Peyer's patch (tissue), 4 donors: Measurements from ENCODE around the gene PPP1R15A.

Experiments used
- POLR2A ChIP-seq, 2 donors: fragments of 450-650 bp; IDR thresholded peaks; one replicate each; pipeline ENCODE4 v1.5.1; 2017; ENCODE audit warnings: antibody characterized with exemption in 2 of 2, mild to moderate bottlenecking in 2 of 2, moderate library complexity in 2 of 2
- TF ChIP-seq, protein P1 (sequence below), 6 experiments: fragments of 450-650 bp in 4 of 6; fragments of 200-600 bp in 2 of 6; sonication (generic) in 1 of 6; IDR thresholded peaks; one replicate each; pipeline ENCODE4 v1.5.1; 2017 to 2019; ENCODE audit warnings: antibody characterized with exemption in 6 of 6, mild to moderate bottlenecking in 3 of 6, moderate library complexity in 1 of 6

- TF ChIP-seq, protein P1, sequence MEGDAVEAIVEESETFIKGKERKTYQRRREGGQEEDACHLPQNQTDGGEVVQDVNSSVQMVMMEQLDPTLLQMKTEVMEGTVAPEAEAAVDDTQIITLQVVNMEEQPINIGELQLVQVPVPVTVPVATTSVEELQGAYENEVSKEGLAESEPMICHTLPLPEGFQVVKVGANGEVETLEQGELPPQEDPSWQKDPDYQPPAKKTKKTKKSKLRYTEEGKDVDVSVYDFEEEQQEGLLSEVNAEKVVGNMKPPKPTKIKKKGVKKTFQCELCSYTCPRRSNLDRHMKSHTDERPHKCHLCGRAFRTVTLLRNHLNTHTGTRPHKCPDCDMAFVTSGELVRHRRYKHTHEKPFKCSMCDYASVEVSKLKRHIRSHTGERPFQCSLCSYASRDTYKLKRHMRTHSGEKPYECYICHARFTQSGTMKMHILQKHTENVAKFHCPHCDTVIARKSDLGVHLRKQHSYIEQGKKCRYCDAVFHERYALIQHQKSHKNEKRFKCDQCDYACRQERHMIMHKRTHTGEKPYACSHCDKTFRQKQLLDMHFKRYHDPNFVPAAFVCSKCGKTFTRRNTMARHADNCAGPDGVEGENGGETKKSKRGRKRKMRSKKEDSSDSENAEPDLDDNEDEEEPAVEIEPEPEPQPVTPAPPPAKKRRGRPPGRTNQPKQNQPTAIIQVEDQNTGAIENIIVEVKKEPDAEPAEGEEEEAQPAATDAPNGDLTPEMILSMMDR (IDR thresholded peaks at IDR 0.05), result no peak
- TF ChIP-seq POLR2A (IDR thresholded peaks at IDR 0.05), result no peak
Observed at GRCh38 chr19:48920949-48921348, 48.7 kb downstream of the PPP1R15A start.
